Cardiac muscle cell (in vitro differentiated cells and primary cell): ENCODE results near the gene CUL1. TPM values are rescaled to one million over a fixed set of nuclear protein-coding genes. Genes with fewer than 3 reads are reported as not detected.

Experiments used
- DNase-seq, 2 donors: peaks; one replicate each; pipeline versions ENCODE4 v3.0.0 to v3.0.0-alpha.2; 2010 to 2017; ENCODE audit warnings: low read depth in 1 of 2, low spot score in 1 of 2
- H3K27ac ChIP-seq: fragments of 200-600 bp; sonication (generic); 2 replicates; pipeline ENCODE4 v1.5.1; 2016
- H3K27me3 ChIP-seq: fragments of 200-600 bp; sonication (generic); 2 replicates; pipeline ENCODE4 v1.6.0; 2016; ENCODE audit warnings: control low read depth
- H3K36me3 ChIP-seq: fragments of 200-600 bp; sonication (generic); 2 replicates; pipeline ENCODE4 v1.5.1; 2016; ENCODE audit warnings: control low read depth
- H3K4me1 ChIP-seq: fragments of 200-600 bp; sonication (generic); 2 replicates; pipeline ENCODE4 v1.8.1; 2017; ENCODE audit warnings: low read depth, mild to moderate bottlenecking, mixed run types
- H3K4me3 ChIP-seq: fragments of 200-600 bp; sonication (generic); 2 replicates; pipeline ENCODE4 v1.5.1; 2016; ENCODE audit warnings: mild to moderate bottlenecking
- H3K9me3 ChIP-seq: fragments of 200-600 bp; sonication (generic); 2 replicates; pipeline ENCODE4 v1.5.1; 2017; ENCODE audit warnings: low read depth, mild to moderate bottlenecking, control low read depth
- polyA plus RNA-seq: library from polyadenylated mRNA; unstranded; fragments of >200 nt; fragmentation: Nextera tagmentation; extraction: Ambion mirVana; gene quantifications from 2 replicates; pipeline ENCODE4 v1.2.1, GENCODE V29; 2016
- total RNA-seq: library from RNA; depleted of rRNA; stranded (reverse); fragments of >200 nt; gene quantifications from 2 replicates; pipeline ENCODE4 v1.2.3, GENCODE V29; 2016
- TF ChIP-seq, protein P1 (sequence below): IDR thresholded peaks from 2 replicates; pipeline ENCODE4 v1.5.1; 2012; ENCODE audit warnings: low read depth, mild to moderate bottlenecking, low read length

Gene CUL1
- total and polyA plus RNA-seq, 2 experiments from 2014 or later = 58.8 to 71.6 TPM

DNA sequence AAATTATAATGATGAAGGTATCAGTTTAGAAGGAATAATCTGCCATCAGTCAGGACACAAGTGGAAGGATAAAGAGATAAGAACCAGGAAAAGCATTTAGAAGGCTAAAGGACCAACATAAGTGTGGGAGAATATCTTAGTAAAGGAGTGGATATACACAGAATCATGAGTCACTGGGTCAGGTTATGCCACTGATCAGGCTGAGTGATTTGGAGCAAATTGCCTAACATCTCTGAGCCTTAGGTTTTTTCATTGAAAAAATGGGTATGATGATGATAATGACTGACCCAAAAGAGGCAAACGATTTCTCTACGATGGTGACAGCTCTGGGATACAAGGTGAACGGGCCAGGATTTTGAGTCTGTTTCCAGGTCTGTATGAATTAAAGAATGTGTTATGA is 2.8 kb upstream of the CUL1 start:
- peaks cover 5% of the 10 kb centered on the region for H3K4me1 ChIP-seq
- H3K27me3 ChIP-seq = no peaks in the 10 kb centered on the region
- no peak for DNase-seq
- H3K4me3 ChIP-seq = no peak overlapping the region
- TF ChIP-seq, protein P1, sequence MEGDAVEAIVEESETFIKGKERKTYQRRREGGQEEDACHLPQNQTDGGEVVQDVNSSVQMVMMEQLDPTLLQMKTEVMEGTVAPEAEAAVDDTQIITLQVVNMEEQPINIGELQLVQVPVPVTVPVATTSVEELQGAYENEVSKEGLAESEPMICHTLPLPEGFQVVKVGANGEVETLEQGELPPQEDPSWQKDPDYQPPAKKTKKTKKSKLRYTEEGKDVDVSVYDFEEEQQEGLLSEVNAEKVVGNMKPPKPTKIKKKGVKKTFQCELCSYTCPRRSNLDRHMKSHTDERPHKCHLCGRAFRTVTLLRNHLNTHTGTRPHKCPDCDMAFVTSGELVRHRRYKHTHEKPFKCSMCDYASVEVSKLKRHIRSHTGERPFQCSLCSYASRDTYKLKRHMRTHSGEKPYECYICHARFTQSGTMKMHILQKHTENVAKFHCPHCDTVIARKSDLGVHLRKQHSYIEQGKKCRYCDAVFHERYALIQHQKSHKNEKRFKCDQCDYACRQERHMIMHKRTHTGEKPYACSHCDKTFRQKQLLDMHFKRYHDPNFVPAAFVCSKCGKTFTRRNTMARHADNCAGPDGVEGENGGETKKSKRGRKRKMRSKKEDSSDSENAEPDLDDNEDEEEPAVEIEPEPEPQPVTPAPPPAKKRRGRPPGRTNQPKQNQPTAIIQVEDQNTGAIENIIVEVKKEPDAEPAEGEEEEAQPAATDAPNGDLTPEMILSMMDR = no peak
- no peaks in the 10 kb centered on the region for H3K9me3 ChIP-seq
- no peak overlapping the region for H3K27ac ChIP-seq
- no peaks in the 10 kb centered on the region for H3K36me3 ChIP-seq

DNA sequence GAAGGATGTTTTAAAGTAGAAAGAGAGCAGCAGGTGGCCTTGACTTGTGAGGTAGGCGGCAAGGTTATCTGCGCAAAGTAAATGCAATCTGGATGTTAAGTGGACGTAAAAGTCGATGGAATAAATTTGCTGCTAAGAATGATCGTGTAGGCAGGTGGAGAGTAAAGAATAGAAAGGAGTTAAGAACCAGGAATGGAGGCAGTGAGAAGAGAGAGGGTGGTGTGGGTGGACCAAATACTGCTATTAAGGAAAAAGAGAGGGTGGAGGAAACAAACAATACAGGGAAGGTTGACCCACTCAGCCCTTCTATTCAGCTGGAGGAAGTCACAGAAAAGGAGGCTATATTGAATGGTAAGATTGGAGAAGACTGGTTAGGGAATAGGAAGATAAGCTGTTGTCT is 1.9 kb upstream of the CUL1 start:
- H3K27ac ChIP-seq = no peak overlapping the region
- TF ChIP-seq, protein P1 = no peak
- H3K9me3 ChIP-seq = no peaks in the 10 kb centered on the region
- no peaks in the 10 kb centered on the region for H3K36me3 ChIP-seq
- no peak for DNase-seq
- H3K27me3 ChIP-seq = no peaks in the 10 kb centered on the region
- peaks cover 13% of the 10 kb centered on the region for H3K4me1 ChIP-seq
- no peak overlapping the region for H3K4me3 ChIP-seq

DNA sequence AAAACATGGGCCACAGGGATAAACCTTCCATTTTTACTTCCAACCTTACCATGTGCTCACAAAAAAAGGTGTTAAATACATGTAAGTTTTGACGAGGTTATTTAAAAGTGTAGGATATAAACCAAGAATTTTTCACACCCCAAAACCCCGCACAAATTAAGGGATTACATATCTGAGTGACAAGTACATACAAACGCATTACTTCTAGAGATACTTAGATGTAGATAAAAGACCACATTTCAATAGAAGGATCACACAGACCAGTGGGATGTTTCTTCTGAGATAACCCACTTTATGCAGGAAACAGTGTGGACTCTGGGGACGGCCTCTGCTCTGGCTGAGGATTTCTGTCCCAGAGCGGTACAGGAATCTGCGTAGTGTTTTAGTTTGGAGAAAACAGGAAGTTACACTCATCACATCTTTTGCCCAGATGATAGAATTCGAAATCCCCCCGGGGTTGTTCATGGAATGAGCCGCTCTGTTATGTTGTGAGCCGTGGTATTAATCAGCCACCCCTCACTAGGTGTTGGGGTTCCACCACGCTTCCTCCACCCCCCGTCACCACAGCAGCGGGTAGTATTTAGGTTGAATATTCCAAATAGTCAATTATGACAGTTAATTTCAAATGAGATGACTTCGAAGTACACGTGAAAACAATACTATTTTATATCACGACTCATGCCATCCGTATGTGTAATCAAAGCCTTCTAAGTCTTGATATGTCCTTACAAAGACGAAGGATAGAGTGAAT is 1.3 kb upstream of the CUL1 start:
- peak in 1 of 2 donors; percentile 78 for DNase-seq
- Histone ChIP-seq H3K4me1 (peaks cover 15% of the 10 kb centered on the region), H3K27me3 (no peaks in the 10 kb centered on the region), H3K9me3 (no peaks in the 10 kb centered on the region), H3K36me3 (no peaks in the 10 kb centered on the region), H3K4me3 (peak overlapping the region; percentile 64), H3K27ac (peak overlapping the region; percentile 99)
- TF ChIP-seq, protein P1 = no peak

DNA sequence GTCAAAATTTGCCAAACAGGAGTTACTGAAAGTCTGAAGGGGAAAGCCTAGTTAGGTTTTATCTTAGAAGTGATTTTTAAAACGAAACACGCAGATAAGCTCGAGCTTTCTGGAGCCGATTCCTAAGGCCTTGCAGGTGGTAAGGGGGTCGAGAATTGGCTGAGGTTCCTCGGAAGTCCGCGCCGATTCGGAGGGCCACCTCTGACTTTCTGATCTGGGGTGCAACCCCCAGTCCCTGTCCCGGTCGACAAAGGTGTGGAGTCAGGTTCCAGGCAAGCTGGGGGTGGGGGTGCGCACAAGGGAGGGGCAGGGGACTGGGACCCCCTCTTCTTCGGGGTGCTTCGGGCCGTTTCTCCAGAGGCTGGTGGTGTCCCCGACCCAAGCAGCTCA is 701 bp upstream of the CUL1 start:
- H3K36me3 ChIP-seq = no peaks in the 10 kb centered on the region
- H3K4me1 ChIP-seq = peaks cover 17% of the 10 kb centered on the region
- no peak for DNase-seq
- TF ChIP-seq, protein P1 = no peak
- H3K9me3 ChIP-seq = no peaks in the 10 kb centered on the region
- H3K27me3 ChIP-seq = no peaks in the 10 kb centered on the region
- peak overlapping the region; percentile 99 for H3K27ac ChIP-seq
- H3K4me3 ChIP-seq = peak overlapping the region; percentile 64

DNA sequence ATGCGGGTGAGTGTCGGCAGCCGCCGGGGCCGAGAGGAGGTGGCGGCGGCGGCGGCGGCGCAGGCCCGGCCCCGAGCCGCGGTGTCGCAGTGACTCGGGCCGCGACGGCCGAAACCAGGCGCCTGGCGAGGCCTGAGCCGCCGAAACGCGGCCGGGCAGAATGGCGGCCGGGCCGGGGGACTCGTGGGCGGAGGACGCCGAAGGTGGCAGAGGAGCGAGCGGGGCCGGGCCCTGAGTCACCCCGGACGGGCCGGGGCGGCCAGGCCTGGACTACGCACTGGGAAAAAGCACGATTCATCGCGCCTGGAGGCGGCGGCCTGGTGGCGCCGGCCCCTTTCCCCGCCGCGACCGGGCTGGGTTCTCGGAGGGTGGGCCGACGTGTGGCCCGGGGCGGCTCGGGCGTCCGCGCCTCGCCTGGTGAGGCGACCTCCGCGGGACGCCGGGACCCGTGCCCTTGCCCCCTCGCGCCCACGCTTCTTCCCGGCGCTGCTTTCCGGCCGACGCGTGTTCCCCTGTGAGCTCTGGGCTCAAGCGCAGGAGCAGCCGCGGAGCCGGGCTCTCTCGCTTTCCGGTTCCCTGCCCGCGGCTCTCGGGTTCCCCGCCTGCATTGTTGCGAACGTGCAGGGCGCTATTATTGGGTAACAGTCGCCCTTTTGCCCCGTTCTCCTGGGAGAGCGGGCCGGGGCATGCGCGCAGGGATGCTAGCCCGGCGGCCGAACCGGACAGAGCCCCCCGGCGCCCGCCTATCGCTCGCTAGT is 500 bp downstream of the CUL1 start:
- DNase-seq = peak; percentile 73 to 78
- Histone ChIP-seq H3K36me3 (no peaks in the 10 kb centered on the region), H3K27me3 (no peaks in the 10 kb centered on the region), H3K4me1 (peaks cover 19% of the 10 kb centered on the region), H3K27ac (peak overlapping the region; percentile 99), H3K9me3 (no peaks in the 10 kb centered on the region), H3K4me3 (peak overlapping the region; percentile 64)
- TF ChIP-seq, protein P1 = no peak
